HG03066 (cell line): ENCODE data around the gene GTF2F2.

ENCODE experiments used
- ATAC-seq: cut with Tn5 transposase; IDR thresholded peaks from one replicate; pipeline ENCODE4 v1.9.1; 2021; ENCODE audit warnings: low read depth; ENCODE audit not compliant: unreplicated experiment

The GTF2F2 gene

DNA sequence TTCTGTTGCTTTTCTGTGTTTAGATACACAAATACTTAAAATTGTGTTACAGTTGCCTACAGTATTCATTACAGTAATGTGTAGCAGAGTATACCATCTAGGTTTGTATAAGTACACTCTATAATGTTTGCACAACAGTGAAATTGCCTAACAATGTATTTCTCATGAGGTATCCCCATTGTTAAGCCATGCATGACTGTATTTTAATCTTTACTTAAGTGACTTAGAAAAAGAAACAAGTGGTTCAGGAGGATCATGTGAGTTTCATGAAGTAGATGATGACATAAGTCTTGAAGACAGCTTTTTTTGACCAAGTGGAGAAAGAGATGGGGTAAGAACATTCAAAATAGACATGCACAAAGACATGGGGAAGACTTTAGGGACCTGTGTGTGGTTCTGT lies 88.9 kb downstream of the GTF2F2 start:
- no peak for ATAC-seq

DNA sequence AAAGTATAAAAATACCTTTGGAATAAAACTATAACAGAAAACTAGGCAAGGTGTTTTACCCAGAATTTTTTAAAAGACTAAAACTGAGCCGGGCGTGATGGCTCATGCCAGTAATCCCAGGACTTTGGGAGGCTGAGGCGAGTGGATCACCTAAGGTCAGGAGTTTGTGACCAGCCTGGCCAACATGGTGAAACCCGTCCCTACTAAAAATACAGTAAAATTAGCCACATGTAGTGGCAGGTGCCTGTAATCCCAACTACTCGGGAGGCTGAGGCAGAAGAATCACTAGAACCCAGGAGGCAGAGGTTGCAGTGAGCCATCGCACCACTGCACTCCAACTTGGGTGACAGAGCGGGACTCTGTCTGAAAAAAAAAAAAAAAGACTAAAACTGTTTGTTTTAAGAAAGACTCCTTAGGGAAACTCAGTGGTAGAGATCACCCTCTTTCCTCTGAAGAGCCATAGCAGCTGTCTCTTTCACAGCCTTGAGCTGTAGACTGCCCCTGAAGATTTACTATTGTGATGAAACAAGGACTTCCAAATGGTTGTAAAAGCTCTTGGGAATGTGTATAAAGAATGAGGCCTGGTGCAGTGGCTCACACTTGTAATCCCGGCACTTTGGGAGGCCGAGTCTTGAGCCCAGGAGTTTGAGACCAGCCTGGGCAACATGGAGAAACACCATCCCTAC lies 95.2 kb downstream of the GTF2F2 start:
- ATAC-seq, result no peak

DNA sequence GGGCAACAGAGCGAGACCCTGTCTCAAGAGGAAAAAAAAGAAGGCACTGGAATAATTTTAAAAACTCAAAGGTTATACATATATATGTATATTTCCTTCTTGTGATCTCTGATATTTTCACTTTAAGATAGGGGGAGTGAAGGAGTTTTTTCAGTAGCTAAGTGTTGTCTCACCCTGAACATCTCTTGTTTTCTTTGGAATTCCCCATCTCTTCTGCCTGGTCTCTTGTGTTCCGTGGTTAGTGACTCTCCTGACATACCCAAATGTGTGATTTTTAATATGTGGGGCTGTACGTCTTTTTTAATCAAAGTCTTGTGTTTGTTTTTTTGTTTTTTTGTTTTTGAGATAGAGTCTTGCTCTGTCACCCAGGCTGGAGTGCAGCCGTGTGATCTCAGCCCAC lies 95.9 kb downstream of the GTF2F2 start:
- ATAC-seq, result no peak

DNA sequence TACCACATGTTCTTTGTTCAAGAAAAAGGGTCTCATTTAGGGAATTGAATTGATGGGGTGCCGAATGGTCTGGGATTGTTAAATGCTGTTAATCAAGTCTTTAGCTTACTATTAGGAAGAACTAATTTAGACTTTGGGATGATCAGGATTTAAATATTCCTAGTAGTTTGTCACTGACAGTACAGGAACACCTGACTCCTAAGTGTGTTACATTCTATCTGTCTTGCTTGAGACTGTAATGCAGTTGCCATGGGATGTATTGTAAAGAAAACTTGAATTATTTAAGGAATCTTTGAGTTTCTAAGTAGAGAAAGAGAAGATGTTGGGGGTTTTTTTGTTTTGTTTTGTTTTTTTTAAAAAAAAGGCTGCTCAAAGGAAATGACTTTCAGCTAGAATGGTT lies 98.4 kb downstream of the GTF2F2 start:
- no peak for ATAC-seq

DNA sequence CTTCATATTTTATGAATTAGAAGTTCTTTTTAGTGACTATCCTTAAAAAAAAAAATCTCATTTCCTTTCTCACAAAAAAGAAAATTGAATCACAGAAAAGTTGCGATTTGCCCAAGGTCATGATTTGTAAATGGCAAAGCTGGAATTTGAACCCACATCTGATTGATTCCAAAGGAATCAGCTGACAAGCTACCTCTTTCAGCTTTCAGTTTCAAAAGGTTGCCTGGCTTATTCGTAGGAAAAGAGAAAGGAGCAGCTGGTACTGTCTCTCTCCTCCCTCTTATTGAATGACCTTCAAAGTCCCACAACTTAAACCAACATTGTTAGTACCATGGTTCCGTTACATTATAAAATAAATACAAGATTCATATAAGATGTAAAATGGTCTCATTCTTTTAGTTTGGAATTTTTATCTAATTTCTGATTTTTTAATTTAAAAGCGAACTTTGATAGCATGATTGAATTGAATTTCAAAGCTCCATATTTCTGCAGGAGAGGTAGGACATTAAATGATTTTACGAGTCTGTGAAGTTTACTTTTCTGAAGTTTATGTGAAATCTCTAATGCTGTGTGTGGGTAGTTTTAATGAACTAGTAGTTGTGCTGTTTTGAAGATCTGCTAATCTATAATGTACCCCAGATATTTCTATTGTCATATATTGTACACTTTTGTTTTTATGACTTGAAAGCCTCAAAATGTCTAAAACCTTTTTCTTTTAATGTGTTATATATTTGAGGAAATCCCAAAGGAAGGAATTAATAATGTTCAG lies 99.0 kb downstream of the GTF2F2 start:
- ATAC-seq, result no peak

DNA sequence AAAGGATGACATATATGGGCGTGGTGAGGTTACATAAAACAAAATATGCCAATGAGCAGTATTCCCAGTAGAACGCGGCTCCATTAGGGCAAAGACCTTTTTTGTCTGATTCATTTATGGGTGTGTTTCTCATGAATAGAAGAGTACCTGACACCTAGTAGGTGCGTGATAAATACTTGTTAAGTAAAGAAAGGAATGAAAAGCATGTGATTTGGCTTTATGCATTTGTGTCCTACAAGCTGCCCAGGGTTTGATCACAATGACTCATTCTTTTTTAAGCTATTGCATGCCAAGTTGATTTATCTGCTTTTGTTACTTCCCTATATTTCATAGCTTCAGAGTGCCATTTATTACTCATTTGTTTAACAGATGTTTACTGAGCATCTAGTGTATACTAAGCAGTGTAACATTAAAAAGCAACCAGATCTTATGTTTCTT lies 99.6 kb downstream of the GTF2F2 start:
- no peak for ATAC-seq

DNA sequence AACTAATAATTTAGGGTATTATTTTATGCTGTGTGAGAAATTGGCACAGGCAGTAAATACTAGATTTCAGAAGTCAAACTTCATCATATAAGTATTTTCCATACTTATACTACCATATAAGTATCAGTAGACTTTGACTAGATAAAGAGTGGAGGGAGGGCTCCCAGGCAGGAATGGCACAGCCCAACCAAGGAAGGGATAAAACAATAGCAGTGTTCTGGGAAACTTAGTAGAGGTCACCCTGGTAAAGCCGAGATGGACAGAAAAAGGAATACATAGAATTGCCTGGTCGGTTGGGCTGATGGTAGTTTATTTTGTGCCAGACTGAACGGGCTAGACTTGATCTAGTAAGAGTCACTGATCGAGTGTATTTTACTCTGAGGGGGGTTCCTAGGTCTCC lies 100.1 kb downstream of the GTF2F2 start:
- no peak for ATAC-seq

DNA sequence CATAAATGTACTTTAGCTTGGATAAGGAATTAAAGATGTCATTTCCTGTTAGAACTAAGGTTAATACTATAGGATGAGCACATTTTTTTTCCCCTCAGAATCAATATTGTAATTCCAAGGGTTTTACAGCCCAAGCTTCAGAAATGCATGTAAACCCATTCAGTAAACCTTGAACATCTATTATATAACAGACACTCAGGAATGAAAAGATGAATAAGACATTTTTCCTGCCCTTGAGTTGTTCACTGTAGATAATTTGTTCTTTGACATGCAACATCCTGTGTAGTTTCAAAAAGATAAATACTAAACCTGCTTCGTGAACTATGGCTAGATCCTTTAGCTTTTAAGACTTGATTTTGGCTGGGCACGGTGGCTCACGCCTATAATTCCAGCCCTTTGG lies 102.2 kb downstream of the GTF2F2 start:
- no peak for ATAC-seq

DNA sequence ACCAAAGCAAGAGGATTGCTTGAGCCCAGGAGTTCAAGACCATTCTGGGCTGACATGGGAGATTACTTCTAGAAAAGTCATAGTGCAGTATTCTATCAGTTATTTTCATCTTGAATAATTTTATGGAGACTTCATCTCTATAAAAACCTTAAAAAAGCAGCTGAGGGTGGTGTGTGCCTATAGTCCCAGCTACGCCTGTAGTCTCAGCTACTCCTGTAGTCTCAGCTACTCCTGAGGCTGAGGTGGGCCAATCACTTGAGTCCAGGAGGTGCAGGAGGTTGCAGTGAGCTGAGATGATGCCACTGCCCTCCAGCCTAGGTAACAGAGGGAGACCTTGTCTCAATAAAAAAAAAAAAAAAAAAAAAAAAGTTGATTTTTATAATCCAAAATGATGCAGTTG lies 102.6 kb downstream of the GTF2F2 start:
- ATAC-seq, result no peak

DNA sequence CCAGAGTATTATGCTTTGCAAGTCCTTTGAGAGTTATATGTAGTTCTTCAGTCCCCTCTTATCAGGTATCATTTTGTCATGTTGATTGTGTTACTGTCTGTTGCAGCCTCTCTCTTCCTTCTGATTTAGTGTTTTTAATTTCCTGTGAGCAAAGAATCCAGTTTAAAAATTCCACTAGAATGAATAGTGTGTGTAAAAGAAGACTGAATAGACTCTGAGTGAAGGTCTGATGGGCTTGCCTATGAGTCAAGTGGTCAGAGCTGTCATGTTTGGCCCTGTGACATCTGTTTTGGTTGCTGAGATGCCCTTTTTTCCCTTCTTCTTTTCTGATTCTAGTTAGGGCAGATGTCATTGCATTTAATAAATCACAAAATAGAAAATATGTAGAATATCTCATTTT lies 103.9 kb downstream of the GTF2F2 start:
- ATAC-seq, result no peak

DNA sequence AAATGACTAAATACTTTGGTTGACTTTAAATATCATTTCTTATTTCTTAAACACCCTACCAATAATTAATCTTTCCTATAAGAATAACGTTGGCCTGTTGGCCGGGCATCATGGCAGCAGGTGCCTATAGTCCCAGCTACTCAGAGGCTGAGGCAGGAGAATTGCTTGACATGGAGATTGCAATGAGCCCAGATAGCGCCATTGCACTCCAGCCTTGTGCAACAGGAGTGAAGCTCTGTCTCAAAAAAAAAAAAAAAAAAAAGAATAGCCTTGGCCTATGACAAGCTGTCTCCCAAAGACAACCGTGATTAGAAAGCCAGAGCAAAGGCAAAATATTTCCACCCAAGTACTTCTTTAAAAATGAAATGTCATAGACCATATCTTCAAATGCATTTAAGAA lies 105.1 kb downstream of the GTF2F2 start:
- no peak for ATAC-seq

DNA sequence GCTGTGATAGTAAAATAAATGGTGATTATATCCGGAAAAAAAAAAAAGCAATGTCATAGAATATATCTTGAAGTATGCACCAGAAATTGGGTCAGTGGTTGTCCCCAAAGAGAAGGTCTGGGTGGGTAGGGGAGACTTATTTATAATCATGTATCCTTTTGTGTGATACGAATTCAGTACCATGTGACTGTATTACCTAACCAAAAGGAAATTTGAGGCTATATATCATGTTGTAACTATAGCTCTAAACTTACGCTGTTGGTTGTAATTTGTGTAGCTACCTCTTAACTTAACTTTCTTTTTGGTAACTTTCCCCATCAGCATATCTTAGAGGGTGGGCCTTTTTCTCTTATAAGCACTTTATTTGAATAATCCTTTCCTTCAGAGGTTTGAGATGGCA lies 105.7 kb downstream of the GTF2F2 start:
- ATAC-seq, result no peak

DNA sequence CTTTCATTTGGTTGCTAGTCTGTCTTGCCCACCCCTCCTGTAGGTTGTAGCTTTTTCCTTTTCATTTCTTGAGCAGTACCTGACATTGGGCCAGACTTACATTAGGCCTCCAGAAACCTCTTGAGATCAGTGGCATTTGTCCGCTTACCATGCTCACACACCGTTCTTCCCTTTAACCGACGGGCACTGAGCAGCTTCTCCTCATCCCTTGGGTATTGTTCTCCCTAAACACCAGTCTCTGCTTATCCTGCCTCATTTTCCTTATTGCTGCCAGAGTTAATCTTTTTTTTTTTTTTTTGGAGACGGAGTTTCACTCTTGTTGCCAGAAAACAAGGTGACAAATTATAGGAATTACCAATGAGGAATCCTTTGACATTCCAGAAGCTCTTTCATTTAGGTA lies 107.7 kb downstream of the GTF2F2 start:
- ATAC-seq, result no peak

DNA sequence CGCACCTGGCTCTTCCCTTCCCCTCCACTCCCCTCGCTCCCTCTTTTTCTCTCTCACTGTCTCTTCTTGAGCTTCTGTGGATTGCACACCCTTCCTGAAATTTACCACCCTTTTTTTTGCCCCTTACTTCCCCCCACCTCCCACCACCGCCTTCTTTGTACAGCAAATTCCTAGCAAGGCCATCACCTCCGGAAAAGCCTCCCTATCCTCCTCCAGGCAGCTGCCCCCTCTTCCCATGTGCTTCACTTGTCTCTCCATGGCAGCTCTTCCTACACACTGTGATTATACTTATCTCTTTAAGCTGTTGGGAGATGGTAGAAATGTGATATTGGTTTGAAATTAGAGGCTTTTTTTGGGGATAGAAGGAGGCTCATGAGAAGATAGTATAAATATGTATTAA lies 108.9 kb downstream of the GTF2F2 start:
- no peak for ATAC-seq

DNA sequence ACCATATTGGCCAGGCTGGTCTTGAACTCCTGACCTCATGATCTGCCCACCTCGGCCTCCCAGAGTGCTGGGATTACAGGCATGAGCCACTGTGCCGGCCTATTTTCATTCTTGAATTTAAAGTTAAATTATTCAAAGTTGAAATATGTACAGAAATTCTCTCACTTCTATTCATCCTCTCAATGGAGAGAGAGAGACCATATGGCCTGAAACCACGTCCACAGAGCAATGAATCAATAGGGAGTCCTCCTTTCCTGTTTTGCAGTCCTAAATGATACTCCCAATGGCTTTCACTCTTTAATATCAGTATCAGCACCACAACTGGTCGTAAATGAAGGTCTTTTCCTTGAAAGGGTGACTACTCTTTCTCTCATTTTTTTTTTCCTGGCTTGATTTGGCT lies 111.0 kb downstream of the GTF2F2 start:
- ATAC-seq, result no peak

DNA sequence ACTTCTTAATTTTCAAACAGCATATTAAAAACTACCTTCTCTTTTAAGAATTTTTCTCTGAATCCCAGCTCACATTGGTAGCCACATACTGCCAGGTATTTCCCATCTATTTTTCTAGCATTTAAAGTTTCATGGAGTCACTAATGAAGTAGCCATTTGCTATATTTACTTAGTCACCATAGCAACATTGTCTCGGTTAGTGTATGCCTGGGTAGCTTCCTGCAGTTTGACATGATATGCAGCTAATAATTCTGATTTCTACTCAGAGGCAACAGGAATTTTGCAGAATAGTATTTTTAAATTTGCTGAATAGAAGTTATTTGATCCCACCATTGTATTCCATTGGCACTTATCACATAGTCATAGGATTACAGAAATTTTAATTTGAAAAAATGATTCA lies 111.4 kb downstream of the GTF2F2 start:
- ATAC-seq, result no peak

DNA sequence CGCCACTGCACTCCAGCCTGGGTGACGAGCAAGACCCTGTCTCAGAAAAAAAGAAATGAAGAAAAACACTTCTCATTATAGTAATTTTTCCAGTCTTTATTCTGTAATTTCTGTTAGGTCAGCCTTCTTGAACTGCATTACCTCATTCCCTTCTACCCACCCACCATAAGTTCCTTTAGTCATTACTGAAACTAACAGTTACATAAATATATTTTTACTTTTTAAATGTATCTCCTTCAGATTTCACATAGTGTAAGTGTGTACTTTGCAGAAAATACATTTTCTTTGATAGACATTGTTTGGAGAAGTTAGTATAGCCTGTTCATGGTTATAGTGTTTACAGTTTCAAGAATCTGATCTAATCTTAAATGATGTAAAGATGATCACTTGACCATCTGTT lies 112.3 kb downstream of the GTF2F2 start:
- ATAC-seq, result no peak

DNA sequence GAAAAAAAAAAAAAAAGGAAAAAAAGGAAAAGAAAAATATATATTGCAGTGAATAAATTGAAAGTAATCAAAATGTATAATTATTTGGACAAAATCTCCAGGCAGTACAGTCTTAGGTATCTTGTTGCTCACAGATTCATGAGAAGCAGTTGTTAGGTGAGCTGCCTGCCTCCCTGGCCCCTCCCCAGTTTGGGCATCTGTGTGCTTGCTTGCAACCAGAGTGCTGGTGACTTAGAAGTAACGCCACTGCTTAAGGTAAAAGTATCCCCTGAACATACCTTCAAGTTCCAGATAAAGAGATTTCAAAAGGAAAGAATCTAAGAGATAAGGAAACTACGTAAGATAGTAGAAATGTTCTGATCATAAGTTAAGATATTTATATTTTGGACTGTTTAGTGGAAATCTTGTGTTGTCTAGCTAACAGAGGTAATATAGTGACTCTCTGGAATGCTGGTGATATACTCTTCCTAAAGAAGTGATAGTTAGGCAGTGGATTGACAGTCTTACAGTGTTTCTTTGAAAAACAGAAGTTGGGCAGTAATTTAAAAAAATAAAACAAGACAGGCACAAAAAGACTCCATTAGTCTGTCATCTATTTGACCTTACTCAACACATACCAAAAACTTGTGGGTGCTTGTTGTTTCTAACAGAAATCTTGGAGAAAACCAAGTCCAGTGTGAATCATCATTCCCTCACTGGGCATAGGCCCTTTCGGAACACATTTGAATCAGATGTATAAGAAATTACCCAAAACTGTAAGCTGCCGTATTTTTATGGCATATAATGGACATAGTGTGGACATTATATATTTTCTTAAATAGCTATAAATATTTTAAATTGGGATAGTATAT lies 118.9 kb downstream of the GTF2F2 start:
- no peak for ATAC-seq

DNA sequence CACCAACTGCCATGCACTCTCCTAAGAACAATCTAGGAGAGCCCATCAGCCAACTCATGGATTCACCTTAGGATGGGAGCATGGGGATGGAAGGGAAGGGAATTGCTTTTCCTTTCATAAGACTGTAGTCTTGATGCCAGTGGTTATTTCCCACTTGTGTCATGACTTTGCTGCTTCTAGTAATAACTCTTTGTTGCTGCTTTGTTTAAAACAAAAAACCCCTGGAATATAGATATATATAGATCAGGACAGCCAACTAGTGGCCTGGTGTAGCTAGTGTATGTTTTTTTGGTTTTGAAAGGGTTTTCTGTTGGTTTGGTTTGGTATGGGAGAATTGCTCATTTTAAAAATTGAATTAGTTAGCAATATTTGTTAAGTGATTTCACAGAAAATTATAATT lies 119.8 kb downstream of the GTF2F2 start:
- ATAC-seq, result no peak

DNA sequence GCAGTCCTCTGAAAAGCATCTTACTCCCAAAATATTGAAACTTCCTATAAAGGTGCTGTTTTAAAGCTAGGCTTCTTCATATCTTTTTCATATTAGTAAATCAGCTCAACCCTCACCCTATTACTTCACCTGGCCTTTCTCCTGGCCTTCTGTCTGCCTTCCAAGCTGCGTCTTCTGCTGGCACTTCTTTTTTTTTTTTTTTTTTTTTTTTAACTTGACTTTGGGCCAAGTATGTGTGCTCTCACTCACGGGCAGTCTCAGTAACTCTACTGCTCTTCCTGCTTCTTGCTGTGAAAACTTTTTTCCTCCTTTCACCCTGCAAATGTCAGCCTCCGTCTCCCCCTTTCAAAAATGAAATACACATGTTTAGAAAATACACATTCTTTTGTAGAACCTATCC lies 121.8 kb downstream of the GTF2F2 start:
- ATAC-seq, result no peak

DNA sequence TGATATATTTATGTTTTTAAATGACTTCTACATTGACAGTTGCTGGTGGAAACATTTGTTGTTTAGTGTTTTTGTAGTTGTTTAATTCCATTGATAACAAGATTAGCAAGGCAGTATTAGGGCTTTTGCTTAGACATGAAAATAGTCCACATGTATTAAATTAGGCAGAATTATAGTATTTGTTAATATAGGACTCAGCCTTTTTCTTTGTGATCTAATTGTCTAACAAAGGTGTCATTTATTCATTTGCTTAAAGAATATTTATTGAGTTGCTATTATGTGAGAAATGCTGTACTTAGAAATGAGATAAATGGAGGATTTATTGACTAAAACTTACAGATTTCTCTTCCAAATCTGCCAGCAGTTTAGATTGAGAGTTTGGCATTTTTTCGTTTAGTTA lies 122.2 kb downstream of the GTF2F2 start:
- no peak for ATAC-seq
